Stimulated activated CD8-positive, alpha-beta memory T cell treated with anti-CD3 and anti-CD28 coated beads, Interleukin-4, amount 100 ng/mL, for 24 hours (primary cell): ENCODE data around the gene FSCN2.
"Not testable (repeated sequence)": the region's sequence is repeated elsewhere in the genome, so short reads cannot be mapped to it uniquely, and the experiment has no call there.

Experiments
- DNase-seq: peaks from one replicate; pipeline ENCODE4 v3.0.0-alpha.2; 2020; ENCODE audit warnings: low read depth

FSCN2 gene

DNA sequence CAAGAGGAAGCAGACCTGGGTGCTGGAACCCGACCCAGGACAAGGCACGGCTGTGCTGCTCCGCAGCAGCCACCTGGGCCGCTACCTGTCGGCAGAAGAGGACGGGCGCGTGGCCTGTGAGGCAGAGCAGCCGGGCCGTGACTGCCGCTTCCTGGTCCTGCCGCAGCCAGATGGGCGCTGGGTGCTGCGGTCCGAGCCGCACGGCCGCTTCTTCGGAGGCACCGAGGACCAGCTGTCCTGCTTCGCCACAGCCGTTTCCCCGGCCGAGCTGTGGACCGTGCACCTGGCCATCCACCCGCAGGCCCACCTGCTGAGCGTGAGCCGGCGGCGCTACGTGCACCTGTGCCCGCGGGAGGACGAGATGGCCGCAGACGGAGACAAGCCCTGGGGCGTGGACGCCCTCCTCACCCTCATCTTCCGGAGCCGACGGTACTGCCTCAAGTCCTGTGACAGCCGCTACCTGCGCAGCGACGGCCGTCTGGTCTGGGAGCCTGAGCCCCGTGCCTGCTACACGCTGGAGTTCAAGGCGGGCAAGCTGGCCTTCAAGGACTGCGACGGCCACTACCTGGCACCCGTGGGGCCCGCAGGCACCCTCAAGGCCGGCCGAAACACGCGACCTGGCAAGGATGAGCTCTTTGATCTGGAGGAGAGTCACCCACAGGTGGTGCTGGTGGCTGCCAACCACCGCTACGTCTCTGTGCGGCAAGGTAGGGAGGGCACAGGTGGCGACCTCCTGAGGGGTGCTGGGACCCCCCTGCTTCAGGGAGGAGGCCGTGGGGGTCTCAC lies 667 bp downstream of the FSCN2 start:
- DNase-seq: no peak

DNA sequence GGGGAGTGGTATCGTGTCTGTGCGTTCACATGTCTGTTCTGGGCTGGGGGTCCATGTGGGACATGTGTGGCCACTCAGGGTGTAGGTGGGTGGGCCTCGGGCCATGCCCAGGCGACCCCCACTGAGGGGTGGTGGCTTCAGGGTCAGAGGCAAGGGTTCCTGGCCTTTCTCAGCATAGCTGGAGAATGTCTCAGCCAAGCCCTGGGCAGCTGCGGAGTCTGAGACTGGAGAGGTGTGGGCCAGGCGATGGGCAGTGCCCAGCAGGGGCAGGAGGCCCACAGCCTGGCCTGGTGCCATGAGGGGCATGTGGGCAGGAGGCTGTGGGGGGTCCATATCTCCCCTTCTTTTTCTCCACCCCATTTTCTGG lies 1.2 kb downstream of the FSCN2 start:
- DNase-seq: no peak

DNA sequence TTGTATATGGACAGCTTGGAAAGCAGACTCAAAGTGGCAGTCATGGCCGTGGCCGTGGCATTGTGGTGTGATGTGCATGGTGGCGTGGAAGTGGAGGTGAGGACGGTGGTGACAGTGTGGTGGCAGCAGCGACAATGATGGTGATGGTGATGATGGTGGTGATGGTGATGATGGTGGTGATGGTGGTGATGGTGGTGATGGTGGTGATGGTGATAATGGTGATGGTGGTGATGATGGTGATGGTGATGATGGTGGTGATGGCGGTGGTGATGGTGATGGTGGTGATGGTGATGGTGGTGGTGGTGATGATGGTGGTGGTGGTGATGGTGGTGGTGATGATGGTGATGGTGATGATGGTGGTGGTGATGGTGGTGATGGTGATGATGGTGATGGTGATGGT lies 2.8 kb downstream of the FSCN2 start:
- DNase-seq: not testable (repeated sequence)

DNA sequence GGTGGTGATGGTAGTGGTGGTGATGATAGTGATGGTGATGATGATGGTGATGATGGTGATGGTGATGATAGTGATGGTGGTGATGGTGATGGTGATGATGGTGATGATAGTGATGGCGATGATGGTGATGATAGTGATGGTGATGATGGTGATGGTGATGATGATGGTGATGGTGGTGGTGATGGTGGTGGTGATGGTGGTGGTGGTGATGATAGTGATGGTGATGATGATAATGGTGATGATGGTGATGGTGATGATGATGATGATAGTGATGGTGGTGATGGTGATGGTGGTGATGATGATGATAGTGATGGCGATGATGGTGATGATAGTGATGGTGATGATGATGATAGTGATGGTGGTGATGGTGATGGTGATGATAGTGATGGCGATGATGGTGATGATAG lies 3.8 kb downstream of the FSCN2 start:
- DNase-seq: not testable (repeated sequence)

DNA sequence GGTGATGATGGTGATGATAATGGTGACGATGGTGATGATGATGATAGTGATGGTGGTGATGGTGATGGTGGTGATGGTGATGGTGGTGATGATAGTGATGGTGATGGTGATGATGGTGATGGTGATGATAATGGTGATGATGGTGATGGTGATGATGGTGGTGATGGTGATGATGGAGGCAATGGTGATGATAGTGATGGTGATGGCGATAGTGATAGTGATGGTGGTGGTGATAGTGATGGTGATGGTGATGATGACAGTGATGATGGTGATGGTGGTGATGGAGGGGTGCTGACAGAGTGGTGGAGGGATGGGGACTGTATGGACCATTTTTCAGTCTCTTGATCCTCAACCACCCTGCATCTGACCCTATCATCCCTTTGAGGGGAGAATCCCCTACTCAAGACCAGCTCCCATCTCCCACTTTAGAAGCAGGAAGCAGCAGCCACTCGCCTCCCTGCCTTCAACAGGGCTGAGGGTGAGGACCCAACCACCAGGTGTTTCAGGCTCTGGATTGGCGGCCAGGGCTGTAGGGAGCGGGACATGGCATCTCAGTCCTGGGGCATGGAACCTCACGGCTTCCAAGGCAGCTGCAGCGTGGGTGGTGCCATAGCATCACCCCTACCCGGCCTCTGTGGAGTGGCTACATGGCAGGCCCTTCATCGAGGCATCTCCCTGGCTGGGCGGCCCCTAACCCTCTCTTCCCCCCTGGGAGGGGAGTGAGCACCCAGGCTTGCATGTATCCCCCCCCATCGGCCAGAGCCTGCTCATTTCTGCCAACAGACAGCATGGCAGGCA lies 4.5 kb downstream of the FSCN2 start:
- DNase-seq: no peak

DNA sequence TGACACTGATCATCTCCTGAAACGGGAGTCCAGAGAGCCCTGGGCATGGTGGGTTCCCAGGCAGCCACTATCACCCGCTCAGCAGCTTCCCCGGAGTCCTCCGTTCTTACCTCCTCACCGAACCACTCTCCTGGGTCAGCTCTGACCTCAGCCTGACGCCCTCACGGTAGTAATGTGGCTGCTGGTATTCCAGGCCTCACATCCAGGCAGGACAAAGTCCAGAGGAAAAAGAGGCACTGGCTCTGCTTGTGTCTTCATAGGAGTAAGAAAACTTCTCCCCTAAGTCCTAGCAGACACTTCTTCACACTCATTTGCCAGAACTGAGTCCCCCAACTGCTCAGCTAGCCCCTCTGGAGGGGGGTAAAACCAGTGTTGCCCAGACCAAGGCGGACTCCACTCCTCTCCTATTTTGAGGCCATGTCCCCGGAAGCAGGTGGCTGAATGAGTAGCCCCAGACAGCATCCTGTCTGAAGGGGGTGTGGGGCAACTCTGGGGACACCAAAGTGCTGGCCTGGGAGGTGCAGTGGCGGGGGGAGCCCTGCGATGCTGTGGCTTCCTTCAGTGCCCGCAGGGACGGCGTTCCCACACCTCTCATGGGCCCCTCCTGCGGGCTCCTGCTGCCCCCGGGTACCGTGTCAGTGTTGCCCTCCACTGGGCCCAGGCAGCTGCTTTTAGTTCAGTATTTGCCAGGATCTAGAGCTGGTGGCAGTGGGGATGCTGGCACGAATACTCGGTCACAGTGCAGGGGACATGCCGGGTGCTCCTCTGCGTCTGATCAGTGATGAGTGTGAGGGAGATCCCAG lies 5.4 kb downstream of the FSCN2 start:
- no peak for DNase-seq

DNA sequence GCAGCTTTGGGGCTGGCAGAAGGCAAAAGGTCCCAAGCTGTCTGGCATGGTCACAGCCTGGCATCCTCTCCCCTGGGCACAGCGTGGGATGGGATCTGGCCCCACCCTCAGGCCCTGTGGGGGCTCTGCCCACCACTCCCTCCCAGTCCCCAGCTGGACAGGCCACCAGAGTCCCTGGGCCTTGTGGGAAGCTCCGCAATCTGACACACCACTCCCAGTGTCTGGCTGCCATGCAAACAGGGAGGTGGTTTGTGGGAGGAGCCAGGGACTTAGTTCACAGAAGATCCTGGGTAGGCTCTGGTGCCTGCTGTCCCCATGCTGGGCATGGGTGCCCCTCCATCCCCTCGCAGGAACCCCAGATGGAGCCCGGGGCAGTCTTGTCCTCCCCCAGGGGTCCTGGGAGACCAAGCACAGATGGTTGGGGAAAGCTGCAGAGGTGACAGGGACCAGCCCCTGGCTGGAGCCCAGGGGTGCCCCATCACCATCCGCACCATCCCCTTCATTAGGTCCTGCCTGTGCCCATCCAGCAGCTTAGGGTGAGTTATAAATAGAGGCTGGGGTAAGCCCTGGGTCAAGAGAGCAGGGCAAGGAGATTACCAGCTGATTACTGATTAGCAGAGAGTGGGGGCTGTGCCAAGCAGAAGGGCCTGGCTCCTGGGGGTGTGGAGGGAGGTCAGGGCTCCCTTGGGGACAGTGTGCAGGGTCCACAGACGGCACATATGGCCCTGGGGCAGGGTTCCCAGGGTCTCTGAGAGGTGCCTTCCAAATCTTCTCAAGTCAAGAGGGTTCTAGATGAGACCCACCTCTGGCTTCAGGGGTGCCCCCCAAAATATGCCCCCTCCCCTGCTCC lies 6.2 kb downstream of the FSCN2 start:
- DNase-seq: no peak

DNA sequence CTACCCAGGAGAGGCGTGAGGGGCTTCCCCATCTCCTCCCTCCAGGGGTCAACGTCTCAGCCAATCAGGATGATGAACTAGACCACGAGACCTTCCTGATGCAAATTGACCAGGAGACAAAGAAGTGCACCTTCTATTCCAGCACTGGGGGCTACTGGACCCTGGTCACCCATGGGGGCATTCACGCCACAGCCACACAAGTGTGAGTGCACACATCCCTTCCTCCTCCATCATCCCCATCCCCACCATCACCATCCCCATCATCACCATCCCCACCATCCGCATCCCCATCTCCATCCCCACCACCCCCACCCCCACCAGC lies 6.8 kb downstream of the FSCN2 start:
- DNase-seq: no peak

DNA sequence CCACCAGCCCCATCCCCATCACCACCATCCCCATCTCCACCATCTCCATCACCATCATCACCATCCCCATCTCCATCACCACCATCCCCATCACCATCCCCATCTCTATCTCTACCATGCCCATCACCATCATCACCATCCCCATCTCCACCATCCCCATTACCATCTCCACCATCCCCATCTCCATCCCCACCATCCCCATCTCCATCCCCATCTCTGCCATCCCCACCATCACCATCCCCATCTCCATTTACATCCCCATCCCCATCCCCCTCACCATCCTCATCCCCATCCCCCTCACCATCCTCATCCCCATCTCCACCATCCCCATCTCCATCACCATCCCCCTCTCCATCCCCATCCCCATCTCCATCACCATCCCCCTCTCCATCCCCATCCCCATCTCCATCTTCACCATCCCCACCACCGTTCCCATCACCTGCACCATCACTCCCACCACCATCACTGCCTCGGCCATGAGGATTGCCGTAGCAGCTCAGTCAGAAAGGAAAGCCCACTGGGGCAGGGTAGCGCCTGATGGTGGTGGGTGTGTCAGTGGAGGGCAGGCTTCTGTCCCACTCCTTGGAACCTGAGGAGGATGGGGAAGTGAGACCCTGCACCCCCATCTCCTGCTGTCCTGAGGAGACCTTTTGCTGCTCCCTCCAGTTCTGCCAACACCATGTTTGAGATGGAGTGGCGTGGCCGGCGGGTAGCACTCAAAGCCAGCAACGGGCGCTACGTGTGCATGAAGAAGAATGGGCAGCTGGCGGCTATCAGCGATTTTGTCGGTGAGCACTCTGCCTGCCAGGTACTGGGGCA lies 7.5 kb downstream of the FSCN2 start:
- no peak for DNase-seq

DNA sequence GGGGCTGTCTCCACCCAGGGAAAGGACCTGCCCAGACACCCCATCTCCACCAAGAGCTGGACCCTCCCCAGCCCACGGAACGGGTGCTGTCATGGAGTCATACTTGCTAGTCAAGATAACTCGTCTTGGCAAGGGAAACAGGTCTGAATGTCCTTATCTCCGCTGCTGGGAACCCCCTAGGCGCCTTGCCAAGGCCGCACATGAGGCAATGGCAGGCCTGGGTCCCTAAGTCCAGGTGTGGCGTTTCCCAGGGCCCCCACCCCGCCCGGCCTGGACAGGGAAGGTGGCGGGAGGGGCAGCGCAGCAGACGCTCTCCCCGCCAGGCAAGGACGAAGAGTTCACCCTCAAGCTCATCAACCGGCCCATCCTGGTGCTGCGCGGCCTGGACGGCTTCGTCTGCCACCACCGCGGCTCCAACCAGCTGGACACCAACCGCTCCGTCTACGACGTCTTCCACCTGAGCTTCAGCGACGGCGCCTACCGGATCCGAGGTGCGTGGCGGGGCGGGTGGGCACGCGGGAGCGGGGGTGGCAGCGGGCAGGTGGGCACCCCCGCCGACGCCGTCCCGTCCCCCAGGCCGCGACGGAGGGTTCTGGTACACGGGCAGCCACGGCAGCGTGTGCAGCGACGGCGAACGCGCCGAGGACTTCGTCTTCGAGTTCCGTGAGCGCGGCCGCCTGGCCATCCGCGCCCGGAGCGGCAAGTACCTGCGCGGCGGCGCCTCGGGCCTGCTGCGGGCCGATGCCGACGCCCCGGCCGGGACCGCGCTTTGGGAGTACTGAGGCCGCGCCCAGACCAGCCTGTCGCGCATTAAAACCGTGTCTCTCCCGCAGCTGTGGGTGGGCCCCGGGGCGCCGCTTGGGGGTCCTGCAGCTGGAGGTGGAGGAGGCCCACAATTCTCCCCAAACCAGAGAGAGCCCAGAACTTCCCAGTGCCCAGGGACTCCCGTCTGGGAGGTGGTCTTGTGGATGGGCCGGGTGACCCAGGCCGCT lies 8.4 kb downstream of the FSCN2 start:
- no peak for DNase-seq

DNA sequence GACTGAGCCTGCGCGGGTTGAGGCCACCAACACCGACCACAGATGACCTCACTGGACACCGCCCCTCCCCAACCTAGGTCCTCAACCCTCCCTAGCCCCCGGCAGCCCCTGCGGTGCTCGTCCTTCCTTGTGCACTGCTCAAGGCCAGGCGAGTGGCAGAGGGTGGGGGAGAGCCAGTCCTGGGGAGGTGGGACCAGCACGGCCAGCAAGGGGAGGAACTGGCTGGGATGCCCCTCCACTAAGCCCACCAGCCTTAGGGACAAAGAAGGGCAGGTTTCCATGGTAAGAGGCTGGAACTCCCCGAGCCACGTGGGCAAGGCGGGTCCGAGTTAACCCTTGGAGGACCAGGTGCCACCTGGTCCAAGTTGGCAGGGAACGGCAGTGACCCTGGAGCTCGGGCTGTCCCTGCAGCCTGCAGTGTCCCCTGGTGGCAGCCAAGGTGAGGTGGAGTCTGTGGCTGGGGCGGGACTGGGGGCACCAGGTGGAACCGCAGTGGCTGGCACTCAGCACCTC lies 9.2 kb downstream of the FSCN2 start:
- DNase-seq: no peak

DNA sequence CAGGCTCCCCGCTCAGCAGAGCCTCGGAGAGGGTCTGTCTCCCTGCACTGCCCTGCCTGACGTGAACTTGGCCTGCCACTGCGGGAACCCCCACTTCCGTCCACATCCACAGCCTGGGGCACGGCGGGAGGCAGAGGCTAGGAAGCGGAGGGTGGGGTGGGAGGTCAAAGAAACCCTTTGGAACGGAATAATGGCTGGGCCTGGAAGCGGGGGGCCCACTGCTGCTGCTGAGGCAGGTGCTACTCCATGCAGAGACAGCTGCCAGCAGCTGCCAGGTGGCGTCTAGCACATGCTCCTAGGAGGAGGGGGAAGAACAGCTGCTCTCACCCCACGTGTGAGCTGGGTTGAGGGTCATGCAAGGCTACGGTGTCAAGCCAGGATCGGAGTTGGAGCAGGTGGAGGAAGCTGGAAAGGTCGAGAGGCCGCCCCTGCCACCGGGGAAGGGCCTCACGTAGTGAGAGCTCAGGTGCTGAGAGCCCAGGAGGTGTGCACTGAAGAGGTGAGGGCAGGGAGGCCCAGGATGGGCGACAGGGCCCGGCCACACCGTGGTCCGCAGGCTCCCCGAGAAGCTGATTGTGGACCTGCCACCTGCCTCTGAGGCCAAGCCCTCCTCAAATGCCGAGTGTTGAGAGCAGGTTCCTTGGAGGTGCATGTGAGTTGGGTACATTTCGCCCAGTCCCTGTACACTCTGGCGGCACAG lies 9.8 kb downstream of the FSCN2 start:
- no peak for DNase-seq

DNA sequence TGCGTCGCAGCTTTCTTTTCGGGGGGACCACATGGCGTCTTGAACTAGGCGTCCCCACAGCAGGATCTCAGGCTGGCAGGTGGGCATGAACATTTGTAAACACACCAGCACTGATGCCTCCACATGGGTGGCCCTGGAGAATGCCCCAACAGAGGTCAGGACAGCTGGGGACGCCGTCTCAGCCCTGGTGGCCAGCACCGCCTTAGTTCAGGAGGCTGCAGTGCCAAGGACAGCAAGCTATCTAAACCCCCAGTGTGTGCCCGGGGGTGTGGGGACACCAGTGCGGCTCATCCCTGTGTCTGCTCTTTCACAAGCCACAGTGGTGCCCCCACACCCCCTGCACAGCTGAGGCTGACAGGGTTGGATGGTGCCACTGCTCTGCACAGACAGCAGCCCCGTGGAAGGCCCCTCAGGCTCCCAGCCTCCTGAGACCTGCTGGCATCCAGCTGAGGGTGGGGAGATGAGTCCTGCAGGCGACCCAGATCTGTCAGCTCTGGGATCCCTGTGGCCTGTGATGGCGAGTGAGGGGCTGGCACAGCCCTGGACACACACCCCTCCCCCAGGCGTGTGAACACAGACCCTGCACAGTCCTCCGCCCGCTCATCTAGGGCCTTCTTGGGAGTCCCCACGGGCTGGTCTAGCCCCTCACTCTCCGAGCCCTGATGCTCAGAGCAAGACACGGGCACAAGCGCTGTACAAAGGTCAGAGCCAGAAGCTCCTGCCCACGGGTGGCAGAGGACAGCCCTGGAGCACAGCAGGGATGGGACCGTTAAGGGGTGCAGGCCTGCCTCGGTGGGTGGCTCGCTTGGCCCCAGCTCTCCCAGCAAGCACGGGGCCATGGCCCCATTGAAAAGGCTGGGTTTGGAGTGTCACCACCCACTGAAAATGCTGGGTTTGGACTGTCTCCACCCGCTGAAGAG lies 10.7 kb downstream of the FSCN2 start:
- no peak for DNase-seq

DNA sequence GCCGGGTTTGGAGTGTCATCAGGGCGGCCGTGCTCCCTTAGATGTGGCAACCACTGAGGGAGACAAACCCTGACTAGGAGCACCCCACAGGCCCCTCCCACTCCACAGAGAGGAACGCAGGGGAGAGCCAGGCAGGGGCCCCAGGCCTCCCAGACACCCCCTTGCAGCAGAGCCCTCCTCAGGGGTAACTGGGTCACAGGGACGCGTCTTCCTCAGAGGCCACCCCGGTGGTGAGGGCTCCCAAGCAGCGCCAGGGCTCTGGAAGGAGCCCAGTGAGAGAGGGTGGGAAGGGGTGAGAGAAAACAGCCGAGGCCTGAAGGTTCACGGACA lies 11.4 kb downstream of the FSCN2 start:
- no peak for DNase-seq

DNA sequence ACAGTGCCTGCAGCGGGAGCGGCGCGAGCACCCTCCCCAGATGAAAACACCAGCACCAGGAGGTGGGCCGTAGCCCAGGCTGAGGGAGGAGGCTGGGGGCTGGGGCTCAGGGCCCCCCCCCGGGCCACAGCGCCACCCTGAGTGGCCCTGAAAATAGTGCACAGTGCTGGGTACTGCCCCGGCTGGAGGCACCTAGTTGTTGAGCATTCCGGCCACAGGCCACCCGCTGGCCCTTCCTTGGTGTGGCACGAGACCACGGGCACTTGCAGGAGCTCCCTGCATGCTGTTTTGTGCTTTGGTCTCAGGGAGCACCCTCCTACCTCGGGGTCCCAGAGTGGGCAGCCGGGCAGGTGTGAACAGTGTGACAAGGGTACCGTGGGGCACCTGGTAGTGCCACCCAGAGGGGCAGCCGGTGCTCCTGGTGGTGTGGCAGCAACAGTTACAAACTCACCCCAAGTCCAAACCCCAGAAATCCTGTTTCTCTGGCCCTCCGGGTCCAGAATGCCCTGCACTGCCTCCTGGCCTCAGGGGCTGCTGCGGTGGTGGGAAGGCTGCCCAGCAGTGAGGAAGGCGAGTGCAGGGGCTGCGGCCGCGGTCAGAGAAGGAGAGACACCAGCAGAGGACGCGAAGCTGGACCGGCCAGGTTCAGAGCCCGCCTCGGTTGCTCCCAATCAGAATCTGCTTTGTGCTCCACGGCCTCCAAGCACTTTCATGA lies 11.9 kb downstream of the FSCN2 start:
- no peak for DNase-seq

DNA sequence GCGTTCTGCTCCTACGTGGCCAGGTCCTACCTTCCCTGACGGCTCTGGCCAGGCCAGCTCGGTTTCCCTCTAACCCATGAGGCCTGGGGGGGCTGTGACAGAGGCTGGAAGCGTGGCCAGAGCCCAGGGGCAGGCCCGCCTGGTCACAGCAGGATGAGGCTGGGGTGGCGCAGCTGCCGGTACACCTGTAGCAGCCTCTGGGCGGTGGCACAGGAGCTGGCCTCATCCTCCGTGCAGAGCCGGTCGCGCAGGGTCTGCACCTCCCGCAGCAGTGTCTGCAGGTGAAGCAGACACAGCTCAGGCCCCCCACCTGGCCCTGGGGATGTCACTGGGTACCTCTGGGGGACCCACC lies 12.5 kb downstream of the FSCN2 start:
- no peak for DNase-seq

DNA sequence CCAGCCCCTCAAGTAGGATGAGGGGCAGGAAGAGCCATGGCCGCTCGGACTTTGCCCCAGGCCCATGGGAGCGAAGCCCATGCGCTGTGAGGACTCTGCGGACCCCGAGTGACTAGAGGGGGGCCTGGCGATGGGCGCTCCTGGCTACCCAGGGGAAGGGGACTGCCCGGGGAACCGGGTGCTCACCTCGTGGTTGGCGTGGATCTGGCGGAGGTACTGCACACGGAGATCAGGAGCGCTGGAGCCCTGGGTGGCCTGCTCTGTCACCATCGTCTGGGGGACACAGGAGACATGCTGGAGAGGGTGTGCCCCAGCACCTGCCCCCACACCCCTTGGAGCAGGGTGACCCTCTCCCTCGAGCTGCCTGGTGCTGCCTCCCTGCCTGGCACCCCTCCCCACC lies 12.9 kb downstream of the FSCN2 start:
- no peak for DNase-seq
